ENCODE data around the gene L3HYPDH.

DNA sequence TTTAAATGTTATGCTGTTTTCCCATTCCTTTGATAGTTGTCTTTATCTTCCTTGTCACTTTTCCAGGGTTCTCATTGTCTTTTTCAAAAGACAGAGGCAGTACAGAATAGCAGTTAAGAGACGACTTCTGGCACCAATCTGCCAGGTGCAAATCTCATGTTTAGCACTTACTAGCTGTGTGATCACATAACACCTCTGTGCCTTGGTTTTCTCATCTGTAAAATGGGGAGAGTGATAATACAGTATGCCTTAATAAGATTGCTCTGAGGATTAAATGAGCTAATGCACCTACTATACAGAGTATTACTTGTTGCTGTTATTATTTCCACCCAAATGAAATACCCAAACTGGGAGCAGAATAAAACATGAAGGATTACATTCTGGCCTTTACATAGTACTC, 23.8 kb downstream of the L3HYPDH start:
- TF ChIP-seq SIN3A (IDR thresholded peaks at IDR 0.05; ENCODE audit: borderline replicate concordance, insufficient read depth, low read length), result no peak
- TF ChIP-seq POLR2AphosphoS5 (IDR thresholded peaks at IDR 0.05; ENCODE audit: low read depth, low read length), result no peak
- no peak for TF ChIP-seq REST (IDR thresholded peaks at IDR 0.05; ENCODE audit: insufficient read depth in 1 of 2, low read depth in 2 of 2, low read length in 2 of 2)
- TF ChIP-seq TAF1 (IDR thresholded peaks at IDR 0.05; ENCODE audit: borderline replicate concordance, insufficient read depth, low read length), result no peak

Measured in PFSK-1 (cell line).